Fibroblast of the aortic adventitia (primary cell): ENCODE data around the gene HECTD4. TPM values are rescaled to one million over a fixed set of nuclear protein-coding genes. Genes with fewer than 3 reads are reported as not detected.

Experiments used
- DNase-seq: peaks from one replicate; pipeline ENCODE4 v3.0.0-alpha.2; 2010; ENCODE audit warnings: low read depth
- H3K4me3 ChIP-seq: 2 replicates; pipeline ENCODE4 v1.5.1; 2011; ENCODE audit warnings: low read depth, mild to moderate bottlenecking, control low read depth, low read length, moderate library complexity
- total RNA-seq: library from RNA; depleted of rRNA; stranded (reverse); fragments of >200 nt; gene quantifications from 2 replicates; pipeline ENCODE4 v1.2.3, GENCODE V29; 2012; ENCODE audit warnings: low replicate concordance
- TF ChIP-seq, protein P1 (sequence below): IDR thresholded peaks from 2 replicates; pipeline ENCODE4 v1.5.1; 2011; ENCODE audit warnings: mild to moderate bottlenecking, low read length, control low read depth, inconsistent platforms; ENCODE audit not compliant: insufficient read depth

Gene HECTD4
- total RNA-seq, 1 donor, result 22.1 TPM

DNA sequence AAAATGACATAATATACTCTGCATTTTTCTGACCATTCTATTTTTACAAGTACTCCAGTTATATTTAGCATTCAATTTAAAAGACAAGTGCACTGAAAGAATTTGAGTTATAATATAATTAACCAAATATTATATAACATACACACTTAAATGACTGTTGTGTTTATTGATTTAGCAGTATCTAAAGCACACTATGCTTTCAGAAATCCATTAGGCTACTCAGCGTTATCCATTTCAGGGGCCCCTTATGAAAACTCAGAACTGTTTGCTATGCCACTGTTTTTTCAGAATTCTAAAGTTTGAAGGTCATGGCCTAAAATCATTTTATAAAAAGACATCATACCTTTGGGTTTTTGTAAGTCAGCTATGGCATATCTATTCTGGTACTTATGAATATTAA, 57.1 kb downstream of the HECTD4 start:
- H3K4me3 ChIP-seq, result no peak overlapping the region
- TF ChIP-seq, protein P1, sequence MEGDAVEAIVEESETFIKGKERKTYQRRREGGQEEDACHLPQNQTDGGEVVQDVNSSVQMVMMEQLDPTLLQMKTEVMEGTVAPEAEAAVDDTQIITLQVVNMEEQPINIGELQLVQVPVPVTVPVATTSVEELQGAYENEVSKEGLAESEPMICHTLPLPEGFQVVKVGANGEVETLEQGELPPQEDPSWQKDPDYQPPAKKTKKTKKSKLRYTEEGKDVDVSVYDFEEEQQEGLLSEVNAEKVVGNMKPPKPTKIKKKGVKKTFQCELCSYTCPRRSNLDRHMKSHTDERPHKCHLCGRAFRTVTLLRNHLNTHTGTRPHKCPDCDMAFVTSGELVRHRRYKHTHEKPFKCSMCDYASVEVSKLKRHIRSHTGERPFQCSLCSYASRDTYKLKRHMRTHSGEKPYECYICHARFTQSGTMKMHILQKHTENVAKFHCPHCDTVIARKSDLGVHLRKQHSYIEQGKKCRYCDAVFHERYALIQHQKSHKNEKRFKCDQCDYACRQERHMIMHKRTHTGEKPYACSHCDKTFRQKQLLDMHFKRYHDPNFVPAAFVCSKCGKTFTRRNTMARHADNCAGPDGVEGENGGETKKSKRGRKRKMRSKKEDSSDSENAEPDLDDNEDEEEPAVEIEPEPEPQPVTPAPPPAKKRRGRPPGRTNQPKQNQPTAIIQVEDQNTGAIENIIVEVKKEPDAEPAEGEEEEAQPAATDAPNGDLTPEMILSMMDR, result no peak
- no peak for DNase-seq

DNA sequence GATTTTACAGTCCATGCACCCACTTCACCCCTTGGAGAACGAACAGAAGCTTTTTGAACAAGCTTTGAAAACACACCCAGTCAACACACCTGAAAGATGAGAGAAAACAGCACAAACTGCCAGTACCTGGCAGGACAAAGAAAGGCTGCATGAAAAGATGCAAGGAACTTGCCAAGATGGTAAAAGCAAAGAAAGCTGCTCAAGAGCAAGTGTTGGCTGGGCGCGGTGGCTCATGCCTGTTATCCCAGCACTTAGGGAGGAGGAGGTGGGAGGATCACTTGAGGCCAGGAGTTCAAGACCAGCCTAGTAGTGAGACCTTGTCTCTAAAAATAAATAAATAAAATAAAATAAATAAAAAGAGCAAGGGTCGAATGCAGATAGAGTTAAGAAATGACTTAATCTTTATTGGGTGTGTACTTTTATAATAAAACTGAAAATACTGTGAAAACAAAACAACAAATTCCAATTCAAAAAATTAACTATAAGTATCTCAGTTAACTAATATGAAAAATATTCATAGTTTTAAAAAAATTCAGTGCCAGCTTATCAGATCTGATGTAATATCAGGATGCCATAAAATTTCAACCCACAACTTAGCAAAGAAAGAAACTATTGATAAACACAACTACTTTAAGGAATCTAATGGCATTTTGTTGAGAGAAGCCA, 59.2 kb downstream of the HECTD4 start:
- H3K4me3 ChIP-seq, result no peak overlapping the region
- TF ChIP-seq, protein P1, result no peak
- no peak for DNase-seq

DNA sequence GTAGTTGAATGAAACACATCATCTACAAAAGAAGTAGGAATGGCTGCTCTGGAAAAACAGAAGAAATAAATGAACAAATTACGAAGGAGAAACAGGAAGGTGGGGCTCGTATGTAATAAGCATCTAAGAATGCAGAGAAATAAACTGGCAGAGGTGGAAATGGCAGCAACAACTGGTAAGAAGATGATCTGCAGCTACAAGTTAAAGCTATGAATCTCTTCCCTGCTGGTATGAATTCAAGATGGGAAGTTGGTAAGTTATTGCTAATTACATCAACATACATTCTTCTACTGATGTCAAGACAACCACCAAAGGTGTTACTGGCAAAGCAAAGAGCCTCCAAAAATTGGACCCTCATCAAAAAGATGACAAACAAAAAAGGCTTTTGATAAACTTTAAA, 59.8 kb downstream of the HECTD4 start:
- peak; percentile 13 for DNase-seq
- TF ChIP-seq, protein P1, result no peak
- H3K4me3 ChIP-seq, result no peak overlapping the region

DNA sequence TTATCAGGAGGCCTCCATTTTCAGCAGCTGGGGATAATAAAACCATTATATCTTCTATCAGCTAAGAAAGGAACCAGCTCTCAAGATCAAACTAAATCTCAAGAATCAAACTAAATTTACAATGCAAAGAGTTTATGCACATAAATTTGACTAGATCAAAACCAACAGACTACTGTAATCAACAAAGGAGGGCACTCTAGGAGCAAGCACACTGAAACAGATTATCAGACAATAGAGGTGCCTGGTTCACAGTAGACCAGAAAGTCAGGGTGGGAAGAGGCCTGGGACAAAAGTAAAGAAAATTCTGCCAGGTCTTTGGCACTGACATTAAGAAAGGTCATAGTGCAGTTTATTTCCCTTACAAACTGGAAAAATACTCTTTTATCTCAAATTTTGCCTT, 61.0 kb downstream of the HECTD4 start:
- no peak for DNase-seq
- TF ChIP-seq, protein P1, result no peak
- H3K4me3 ChIP-seq, result no peak overlapping the region

DNA sequence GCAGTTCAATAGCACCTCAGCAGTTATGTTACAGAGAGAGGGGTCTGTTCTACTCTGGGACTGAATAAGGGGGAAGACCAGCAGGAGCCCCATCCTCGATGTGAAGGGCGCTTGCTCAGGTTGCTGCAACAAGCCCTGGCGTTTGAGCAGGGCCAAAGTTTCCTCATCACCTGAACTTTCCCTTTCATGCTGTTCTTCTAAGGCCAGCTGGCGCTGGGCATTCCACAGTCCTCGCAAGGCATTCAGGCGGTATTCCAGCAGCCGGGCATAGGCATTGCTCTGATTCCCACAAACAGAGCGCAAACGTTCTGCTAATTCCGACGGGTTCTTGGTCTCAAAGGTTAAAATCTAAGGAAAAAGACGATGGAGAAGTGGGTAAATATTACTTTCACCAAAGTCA, 62.8 kb downstream of the HECTD4 start:
- TF ChIP-seq, protein P1, result no peak
- no peak for DNase-seq
- no peak overlapping the region for H3K4me3 ChIP-seq

DNA sequence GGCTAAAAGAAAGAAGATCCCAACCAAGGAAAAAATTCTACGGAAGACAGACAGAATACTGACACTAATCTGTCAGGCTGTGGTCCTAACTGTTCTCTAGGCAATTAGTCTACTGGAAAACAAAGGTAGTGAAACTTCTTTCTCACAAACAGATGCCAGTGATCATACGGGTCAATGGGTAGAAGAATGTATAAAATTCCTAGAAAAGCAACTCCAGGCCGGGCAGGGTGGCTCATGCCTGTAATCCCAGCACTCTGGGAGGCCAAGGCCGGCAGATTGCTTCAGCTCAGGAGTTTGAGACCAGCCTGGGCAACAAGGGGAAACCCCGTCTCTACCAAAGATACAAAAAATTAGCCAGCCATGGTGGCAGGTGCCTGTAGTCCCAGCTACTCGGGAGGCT, 64.8 kb downstream of the HECTD4 start:
- TF ChIP-seq, protein P1, result no peak
- H3K4me3 ChIP-seq, result no peak overlapping the region
- DNase-seq, result no peak

DNA sequence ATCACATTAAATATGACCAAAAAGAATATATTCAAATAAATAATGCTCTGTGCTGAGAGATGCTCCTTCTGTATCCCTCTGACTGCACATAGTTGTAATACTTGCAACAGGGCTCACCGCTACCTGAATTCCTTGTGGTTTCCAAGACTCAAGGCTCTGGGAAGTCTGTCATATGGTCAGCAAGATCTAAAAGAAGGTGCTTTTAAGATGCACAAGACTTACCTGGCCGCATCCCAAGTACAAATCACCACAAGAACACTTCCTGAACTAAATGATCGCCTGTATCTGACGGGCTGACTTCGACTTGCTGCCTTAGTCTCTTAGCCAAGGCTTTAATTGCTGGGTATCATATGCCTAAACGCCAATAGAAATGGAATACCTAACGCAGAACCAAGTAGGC, 67.2 kb downstream of the HECTD4 start:
- TF ChIP-seq, protein P1, result no peak
- no peak overlapping the region for H3K4me3 ChIP-seq
- DNase-seq, result no peak
